ENCODE results near the gene KRT73. TPM values are rescaled to one million over a fixed set of nuclear protein-coding genes. Genes with fewer than 3 reads are reported as not detected.

KRT73 gene
- total and polyA plus RNA-seq, 2 donors (not counting 1 experiment from before 2014, with no cell fraction given), result not detected

- Histone ChIP-seq H3K9me3 (ENCODE audit: control insufficient read depth, insufficient read depth, low read depth, low read length) (no peaks in the 10 kb centered on the region), H3K4me3 (replicated peaks in 1 of 4; ENCODE audit: control extremely low read depth in 1 of 4, insufficient read depth in 1 of 4, low read depth in 3 of 4, low read length in 4 of 4) (no peak overlapping the region), H3K4me1 (ENCODE audit: control insufficient read depth, extremely low read depth, insufficient read depth, low read length) (no peaks in the 10 kb centered on the region), H2AFZ (ENCODE audit: low read length) (no peak overlapping the region), H3K36me3 (ENCODE audit: control insufficient read depth, insufficient read depth, low read length) (no peaks in the 10 kb centered on the region), H3K9ac (ENCODE audit: insufficient read depth, low read length) (no peak overlapping the region), H3K27me3 (ENCODE audit: control insufficient read depth, insufficient read depth, low read length) (no peaks in the 10 kb centered on the region), H3K4me2 (ENCODE audit: extremely low read depth, insufficient read depth, low read length) (no peak overlapping the region), H3K27ac (ENCODE audit: insufficient read depth, low read length) (no peak overlapping the region), H4K20me1 (ENCODE audit: control insufficient read depth, extremely low read depth, insufficient read depth, low read length) (peaks cover 2% of the 10 kb centered on the region), H3K79me2 (ENCODE audit: control insufficient read depth, insufficient read depth, low read length) (no peaks in the 10 kb centered on the region)
- no peak for TF ChIP-seq CTCF (conservative IDR thresholded peaks at IDR 0.05 in 1 of 2, IDR thresholded peaks at IDR 0.05 in 1 of 2; ENCODE audit: low read depth in 1 of 2, low read length in 2 of 2)
- TF ChIP-seq EZH2 (IDR thresholded peaks at IDR 0.05; ENCODE audit: low read length, missing control alignments), result no peak
- DNase-seq (ENCODE audit: low read depth in 2 of 2), result no peak
Measured at GRCh38 chr12:52618866-52619265, 507 bp upstream of the KRT73 start.

- Histone ChIP-seq H3K79me2 (ENCODE audit: control insufficient read depth, insufficient read depth, low read length) (no peaks in the 10 kb centered on the region), H3K4me3 (replicated peaks in 1 of 4; ENCODE audit: control extremely low read depth in 1 of 4, insufficient read depth in 1 of 4, low read depth in 3 of 4, low read length in 4 of 4) (no peak overlapping the region), H3K27ac (ENCODE audit: insufficient read depth, low read length) (no peak overlapping the region), H3K36me3 (ENCODE audit: control insufficient read depth, insufficient read depth, low read length) (no peaks in the 10 kb centered on the region), H4K20me1 (ENCODE audit: control insufficient read depth, extremely low read depth, insufficient read depth, low read length) (peaks cover 2% of the 10 kb centered on the region), H3K4me1 (ENCODE audit: control insufficient read depth, extremely low read depth, insufficient read depth, low read length) (no peaks in the 10 kb centered on the region), H3K9ac (ENCODE audit: insufficient read depth, low read length) (no peak overlapping the region), H3K9me3 (ENCODE audit: control insufficient read depth, insufficient read depth, low read depth, low read length) (no peaks in the 10 kb centered on the region), H3K27me3 (ENCODE audit: control insufficient read depth, insufficient read depth, low read length) (no peaks in the 10 kb centered on the region), H3K4me2 (ENCODE audit: extremely low read depth, insufficient read depth, low read length) (no peak overlapping the region), H2AFZ (ENCODE audit: low read length) (no peak overlapping the region)
- DNase-seq (ENCODE audit: low read depth in 2 of 2), result no peak
- TF ChIP-seq CTCF (conservative IDR thresholded peaks at IDR 0.05 in 1 of 2, IDR thresholded peaks at IDR 0.05 in 1 of 2; ENCODE audit: low read depth in 1 of 2, low read length in 2 of 2) (no peak), EZH2 (IDR thresholded peaks at IDR 0.05; ENCODE audit: low read length, missing control alignments) (no peak)
Measured at GRCh38 chr12:52617403-52617785, 965 bp downstream of the KRT73 start.

GRCh38 chr12:52616680-52617402 is 1.5 kb downstream of the KRT73 start:
- H3K9ac ChIP-seq (ENCODE audit: insufficient read depth, low read length), result no peak overlapping the region
- H3K36me3 ChIP-seq (ENCODE audit: control insufficient read depth, insufficient read depth, low read length), result no peaks in the 10 kb centered on the region
- H3K9me3 ChIP-seq (ENCODE audit: control insufficient read depth, insufficient read depth, low read depth, low read length), result no peaks in the 10 kb centered on the region
- no peak overlapping the region for H3K4me2 ChIP-seq (ENCODE audit: extremely low read depth, insufficient read depth, low read length)
- H3K27me3 ChIP-seq (ENCODE audit: control insufficient read depth, insufficient read depth, low read length), result no peaks in the 10 kb centered on the region
- H3K4me3 ChIP-seq (replicated peaks in 1 of 4; ENCODE audit: control extremely low read depth in 1 of 4, insufficient read depth in 1 of 4, low read depth in 3 of 4, low read length in 4 of 4), result no peak overlapping the region
- H2AFZ ChIP-seq (ENCODE audit: low read length), result no peak overlapping the region
- no peak for TF ChIP-seq EZH2 (IDR thresholded peaks at IDR 0.05; ENCODE audit: low read length, missing control alignments)
- no peaks in the 10 kb centered on the region for H3K79me2 ChIP-seq (ENCODE audit: control insufficient read depth, insufficient read depth, low read length)
- no peak overlapping the region for H3K27ac ChIP-seq (ENCODE audit: insufficient read depth, low read length)
- H4K20me1 ChIP-seq (ENCODE audit: control insufficient read depth, extremely low read depth, insufficient read depth, low read length), result peaks cover 2% of the 10 kb centered on the region
- H3K4me1 ChIP-seq (ENCODE audit: control insufficient read depth, extremely low read depth, insufficient read depth, low read length), result no peaks in the 10 kb centered on the region
- no peak for DNase-seq (ENCODE audit: low read depth in 2 of 2)

Data from fibroblast of lung (primary cell).